Measurements from ENCODE around the gene GTF2H2.
"Not testable (repeated sequence)": the region's sequence is repeated elsewhere in the genome, so short reads cannot be mapped to it uniquely, and the experiment has no call there.

Gene GTF2H2

GRCh38 chr5:71059426-71059825, 8.1 kb downstream of the GTF2H2 start:
- H3K4me3 ChIP-seq (ENCODE audit: low read length); H3K36me3 ChIP-seq (ENCODE audit: control insufficient read depth, insufficient read depth, low read length); H3K9me3 ChIP-seq (ENCODE audit: control insufficient read depth, low read length); H3K9ac ChIP-seq (ENCODE audit: low read length); H3K4me1 ChIP-seq (ENCODE audit: control insufficient read depth, insufficient read depth, low read length); H3K27me3 ChIP-seq (ENCODE audit: control insufficient read depth, insufficient read depth, low read length): not testable (repeated sequence)

DNA sequence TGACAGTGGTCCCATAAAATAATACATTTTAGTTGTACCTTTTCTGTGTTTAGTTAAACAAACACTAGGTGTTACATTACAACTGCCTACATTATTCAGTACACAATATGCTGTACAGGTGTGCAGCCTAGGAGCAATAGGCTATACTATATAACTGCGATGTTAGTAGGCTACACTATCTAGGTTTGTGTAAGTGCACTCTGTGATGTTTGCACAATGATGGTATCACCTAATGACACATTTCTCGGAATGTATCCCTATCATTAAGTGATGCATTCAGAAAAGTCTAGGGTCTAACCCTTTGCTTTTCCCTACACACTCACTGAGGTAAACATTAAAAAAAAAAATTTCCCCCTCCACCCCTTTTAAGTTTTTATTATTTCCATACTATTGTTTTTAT, 22.7 kb downstream of the GTF2H2 start:
- H3K27me3 ChIP-seq (ENCODE audit: control insufficient read depth, insufficient read depth, low read length); H3K4me1 ChIP-seq (ENCODE audit: control insufficient read depth, insufficient read depth, low read length); H3K9me3 ChIP-seq (ENCODE audit: control insufficient read depth, low read length); H3K9ac ChIP-seq (ENCODE audit: low read length); H3K4me3 ChIP-seq (ENCODE audit: low read length); H3K36me3 ChIP-seq (ENCODE audit: control insufficient read depth, insufficient read depth, low read length): not testable (repeated sequence)

- H3K4me1 ChIP-seq (ENCODE audit: control insufficient read depth, insufficient read depth, low read length); H3K9me3 ChIP-seq (ENCODE audit: control insufficient read depth, low read length); H3K36me3 ChIP-seq (ENCODE audit: control insufficient read depth, insufficient read depth, low read length); H3K27me3 ChIP-seq (ENCODE audit: control insufficient read depth, insufficient read depth, low read length); H3K4me3 ChIP-seq (ENCODE audit: low read length); H3K9ac ChIP-seq (ENCODE audit: low read length): not testable (repeated sequence)
Measured at GRCh38 chr5:71044128-71044527, 23.3 kb downstream of the GTF2H2 start.

DNA sequence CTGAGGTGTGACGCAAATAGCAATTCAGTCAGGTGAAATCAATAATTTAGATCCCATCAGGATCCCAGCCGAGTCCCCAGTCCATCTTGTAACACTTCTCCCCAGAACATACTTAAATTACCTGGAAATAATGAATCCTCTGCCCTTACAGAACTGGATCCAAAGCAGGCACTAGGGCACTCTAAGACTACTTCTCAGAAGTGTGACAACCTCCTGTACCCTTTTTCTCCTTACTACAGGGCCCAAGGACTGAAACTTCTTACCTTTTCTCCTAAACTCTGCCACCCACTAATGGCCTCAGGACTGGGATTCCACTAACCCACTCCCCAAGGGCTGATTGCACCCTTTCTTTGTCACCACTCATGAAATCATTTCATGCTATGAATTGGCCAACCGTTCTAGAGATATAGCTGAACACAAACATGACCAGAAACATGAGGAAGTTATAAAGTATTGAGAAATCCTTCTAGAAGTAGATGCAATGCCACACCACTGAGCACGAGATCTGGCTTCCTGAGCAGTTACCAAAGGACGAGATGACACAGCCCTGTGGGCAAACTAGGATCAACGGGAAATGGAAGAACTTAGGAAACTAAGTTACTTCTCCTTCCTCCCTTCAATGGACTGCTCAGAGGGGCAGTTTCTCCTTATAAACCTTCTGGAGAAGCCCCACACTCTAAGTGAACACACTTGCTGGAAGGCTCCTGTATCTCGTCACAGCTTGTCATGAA, 36.3 kb downstream of the GTF2H2 start:
- not testable (repeated sequence) for H3K4me3 ChIP-seq (ENCODE audit: low read length); H3K9ac ChIP-seq (ENCODE audit: low read length); H3K4me1 ChIP-seq (ENCODE audit: control insufficient read depth, insufficient read depth, low read length); H3K27me3 ChIP-seq (ENCODE audit: control insufficient read depth, insufficient read depth, low read length); H3K9me3 ChIP-seq (ENCODE audit: control insufficient read depth, low read length); H3K36me3 ChIP-seq (ENCODE audit: control insufficient read depth, insufficient read depth, low read length)

DNA sequence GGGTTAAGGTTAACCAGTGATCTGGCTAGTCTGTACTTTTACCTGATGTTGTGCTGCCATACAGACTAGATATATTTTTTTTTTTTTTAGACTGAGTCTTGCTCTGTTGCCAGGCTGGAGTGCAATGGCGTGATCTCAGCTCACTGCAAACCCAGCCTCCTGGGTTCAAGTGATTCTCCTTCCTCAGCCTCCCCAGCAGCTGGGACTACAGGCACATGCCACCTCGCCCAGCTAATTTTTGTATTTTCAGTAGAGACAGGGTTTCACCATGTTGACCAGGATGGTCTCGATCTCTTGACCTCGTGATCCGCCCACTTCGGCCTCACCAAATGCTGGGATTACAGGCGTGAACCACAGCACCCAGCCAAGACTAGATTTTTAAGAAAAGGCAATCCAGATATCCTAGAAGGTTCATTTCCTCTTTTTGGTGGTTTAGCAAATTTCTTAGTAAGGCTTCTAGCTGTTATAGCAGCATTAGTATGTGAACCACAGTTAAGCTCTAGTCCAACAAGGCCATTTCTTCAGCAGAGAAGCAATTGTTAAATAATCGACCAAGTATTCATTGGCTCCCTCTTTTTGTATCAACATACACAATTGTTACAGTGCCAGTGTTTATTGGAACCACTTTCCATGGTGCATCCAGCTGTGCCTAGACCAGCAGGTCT, 42.1 kb downstream of the GTF2H2 start, which contains the start of gene NAIP:
Gene NAIP, minus strand, starts transcription at position 51 of the 665 bp plus-strand sequence. CDS start 12,424 bp downstream, outside the sequence.
- not testable (repeated sequence) for H3K4me1 ChIP-seq (ENCODE audit: control insufficient read depth, insufficient read depth, low read length); H3K9ac ChIP-seq (ENCODE audit: low read length); H3K4me3 ChIP-seq (ENCODE audit: low read length); H3K9me3 ChIP-seq (ENCODE audit: control insufficient read depth, low read length); H3K36me3 ChIP-seq (ENCODE audit: control insufficient read depth, insufficient read depth, low read length); H3K27me3 ChIP-seq (ENCODE audit: control insufficient read depth, insufficient read depth, low read length)

- not testable (repeated sequence) for H3K9me3 ChIP-seq (ENCODE audit: control insufficient read depth, low read length); H3K27me3 ChIP-seq (ENCODE audit: control insufficient read depth, insufficient read depth, low read length); H3K36me3 ChIP-seq (ENCODE audit: control insufficient read depth, insufficient read depth, low read length); H3K9ac ChIP-seq (ENCODE audit: low read length); H3K4me3 ChIP-seq (ENCODE audit: low read length); H3K4me1 ChIP-seq (ENCODE audit: control insufficient read depth, insufficient read depth, low read length)
Measured at GRCh38 chr5:71020643-71021042, 46.8 kb downstream of the GTF2H2 start.

GRCh38 chr5:71018376-71019005, 49.0 kb downstream of the GTF2H2 start:
- not testable (repeated sequence) for H3K4me3 ChIP-seq (ENCODE audit: low read length); H3K9me3 ChIP-seq (ENCODE audit: control insufficient read depth, low read length); H3K27me3 ChIP-seq (ENCODE audit: control insufficient read depth, insufficient read depth, low read length); H3K36me3 ChIP-seq (ENCODE audit: control insufficient read depth, insufficient read depth, low read length); H3K4me1 ChIP-seq (ENCODE audit: control insufficient read depth, insufficient read depth, low read length); H3K9ac ChIP-seq (ENCODE audit: low read length)

DNA sequence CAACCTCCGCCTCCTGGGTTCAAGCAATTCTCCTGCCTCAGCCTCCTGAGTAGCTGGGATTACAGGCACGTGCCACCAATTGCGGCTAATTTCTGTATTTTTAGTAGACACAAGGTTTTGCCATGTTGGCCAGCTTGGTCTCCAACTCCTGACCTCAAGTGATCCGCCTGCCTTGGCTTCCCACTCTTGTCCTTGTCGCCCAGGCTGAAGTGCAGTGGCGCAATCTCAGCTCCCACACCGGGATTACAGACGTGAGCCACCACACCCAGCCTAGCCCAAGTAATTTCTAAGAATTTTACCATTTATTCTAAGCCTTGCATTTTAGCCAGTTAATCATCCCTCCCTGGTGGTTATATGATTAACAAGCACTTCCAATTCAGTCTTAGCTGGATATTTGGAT, 53.3 kb downstream of the GTF2H2 start:
- Histone ChIP-seq H3K4me3 (ENCODE audit: low read length) (no peak overlapping the region), H3K4me1 (ENCODE audit: control insufficient read depth, insufficient read depth, low read length) (no peaks in the 10 kb centered on the region), H3K36me3 (ENCODE audit: control insufficient read depth, insufficient read depth, low read length) (no peaks in the 10 kb centered on the region), H3K9me3 (ENCODE audit: control insufficient read depth, low read length) (no peaks in the 10 kb centered on the region), H3K27me3 (ENCODE audit: control insufficient read depth, insufficient read depth, low read length) (no peaks in the 10 kb centered on the region), H3K9ac (ENCODE audit: low read length) (no peak overlapping the region)

DNA sequence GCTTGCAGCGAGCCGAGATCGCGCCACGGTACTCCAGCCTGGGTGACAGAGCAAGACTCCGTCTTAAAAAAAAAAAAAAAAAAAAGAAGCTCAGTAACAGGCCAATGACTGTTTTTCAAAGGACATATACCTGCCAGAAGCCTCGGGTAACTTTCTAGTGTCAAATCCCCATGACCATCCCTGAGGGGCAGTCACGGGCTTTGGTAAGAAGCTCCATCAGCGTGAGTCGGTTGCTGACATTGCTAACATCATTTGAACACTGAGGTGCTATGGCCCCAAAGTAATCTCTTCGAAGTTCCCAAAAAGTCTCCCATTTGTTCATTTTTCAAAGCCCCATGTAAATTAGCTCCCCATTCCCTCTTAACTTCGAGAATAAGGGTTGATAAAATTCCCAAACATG, 53.9 kb downstream of the GTF2H2 start:
- Histone ChIP-seq H3K27me3 (ENCODE audit: control insufficient read depth, insufficient read depth, low read length) (no peaks in the 10 kb centered on the region), H3K9me3 (ENCODE audit: control insufficient read depth, low read length) (no peaks in the 10 kb centered on the region), H3K4me1 (ENCODE audit: control insufficient read depth, insufficient read depth, low read length) (no peaks in the 10 kb centered on the region), H3K9ac (ENCODE audit: low read length) (no peak overlapping the region), H3K36me3 (ENCODE audit: control insufficient read depth, insufficient read depth, low read length) (no peaks in the 10 kb centered on the region), H3K4me3 (ENCODE audit: low read length) (no peak overlapping the region)

DNA sequence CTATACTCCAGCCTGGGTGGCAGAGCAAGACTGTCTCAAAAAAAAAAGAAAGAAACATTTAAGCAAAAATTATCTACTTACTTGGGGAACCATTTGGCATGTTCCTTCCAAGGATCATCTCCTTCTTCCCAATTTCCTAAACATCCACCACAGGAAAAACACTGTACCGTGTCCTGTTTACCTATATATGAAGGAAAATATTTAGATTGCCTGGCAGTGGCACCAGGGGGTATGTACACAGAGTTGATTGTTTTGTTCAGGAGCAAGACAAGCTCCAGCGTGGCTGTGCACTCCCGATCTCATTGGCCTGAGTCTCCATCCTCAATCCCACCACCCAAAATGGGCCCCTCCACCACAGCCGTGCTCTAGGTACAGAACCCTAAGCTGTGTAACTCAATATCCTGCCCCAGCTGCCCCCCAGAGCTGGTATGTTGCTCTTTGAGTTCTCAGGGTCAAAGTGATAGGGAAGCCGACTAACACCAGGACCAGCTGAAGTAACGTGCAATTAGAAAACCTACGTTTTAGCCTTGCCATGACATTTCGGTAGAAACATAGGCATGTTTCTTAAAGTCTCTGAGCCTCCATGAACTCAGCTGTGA, 56.2 kb downstream of the GTF2H2 start:
- Histone ChIP-seq H3K9ac (ENCODE audit: low read length) (no peak overlapping the region), H3K4me1 (ENCODE audit: control insufficient read depth, insufficient read depth, low read length) (no peaks in the 10 kb centered on the region), H3K9me3 (ENCODE audit: control insufficient read depth, low read length) (no peaks in the 10 kb centered on the region), H3K4me3 (ENCODE audit: low read length) (no peak overlapping the region), H3K36me3 (ENCODE audit: control insufficient read depth, insufficient read depth, low read length) (no peaks in the 10 kb centered on the region), H3K27me3 (ENCODE audit: control insufficient read depth, insufficient read depth, low read length) (no peaks in the 10 kb centered on the region)

DNA sequence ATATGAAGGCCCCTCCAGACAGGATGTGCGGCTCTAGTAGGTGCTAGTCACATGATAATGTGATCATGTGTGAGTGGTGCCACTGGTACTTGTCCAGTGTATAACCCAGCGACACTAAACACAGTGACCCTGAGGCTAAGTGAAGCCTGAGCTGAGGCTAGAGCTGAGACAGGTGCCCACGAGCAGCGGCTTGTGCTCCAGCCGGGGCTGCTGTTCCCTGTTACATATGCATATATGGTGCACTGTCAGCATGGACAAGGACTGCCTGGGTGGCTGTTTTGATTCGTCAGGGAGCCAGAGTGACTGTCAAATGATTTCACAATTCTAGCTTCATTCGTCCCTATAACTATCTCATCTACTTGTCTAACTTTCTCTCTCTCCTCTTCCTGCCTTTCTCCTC, 60.5 kb downstream of the GTF2H2 start:
- not testable (repeated sequence) for H3K4me3 ChIP-seq (ENCODE audit: low read length); H3K36me3 ChIP-seq (ENCODE audit: control insufficient read depth, insufficient read depth, low read length); H3K9ac ChIP-seq (ENCODE audit: low read length); H3K9me3 ChIP-seq (ENCODE audit: control insufficient read depth, low read length); H3K27me3 ChIP-seq (ENCODE audit: control insufficient read depth, insufficient read depth, low read length); H3K4me1 ChIP-seq (ENCODE audit: control insufficient read depth, insufficient read depth, low read length)
